Retinal pigment epithelial cell (primary cell): ENCODE results near the gene SHANK3.

Experiments
- DNase-seq: peaks from one replicate; pipeline ENCODE4 v3.0.0-alpha.2; 2010; ENCODE audit warnings: low read depth
- H3K4me3 ChIP-seq: 2 replicates; pipeline ENCODE4 v1.5.1; 2011; ENCODE audit warnings: mild to moderate bottlenecking, low read length, control low read depth, moderate library complexity
- CTCF ChIP-seq: conservative IDR thresholded peaks from 2 replicates; pipeline ENCODE4 v1.5.1; 2011; ENCODE audit warnings: low read depth, low read length, control low read depth, inconsistent platforms

SHANK3 gene

GRCh38 chr22:50694766-50695420 is 22.3 kb downstream of the SHANK3 start:
- TF ChIP-seq CTCF, result no peak
- H3K4me3 ChIP-seq, result no peak overlapping the region
- no peak for DNase-seq

- no peak for TF ChIP-seq CTCF
- DNase-seq, result no peak
- H3K4me3 ChIP-seq, result no peak overlapping the region
Measured at GRCh38 chr22:50695421-50696250, 23.0 kb downstream of the SHANK3 start.

GRCh38 chr22:50696251-50696798 is 23.7 kb downstream of the SHANK3 start:
- TF ChIP-seq CTCF, result no peak
- no peak overlapping the region for H3K4me3 ChIP-seq
- DNase-seq, result no peak

- DNase-seq, result no peak
- peak; percentile 72 for TF ChIP-seq CTCF
- peak overlapping the region; percentile 29 for H3K4me3 ChIP-seq
Measured at GRCh38 chr22:50696799-50697561, 24.4 kb downstream of the SHANK3 start.

GRCh38 chr22:50697667-50698506 is 25.3 kb downstream of the SHANK3 start:
- no peak for DNase-seq
- TF ChIP-seq CTCF, result no peak

GRCh38 chr22:50698546-50698945 is 25.9 kb downstream of the SHANK3 start:
- no peak for TF ChIP-seq CTCF
- no peak for DNase-seq
- no peak overlapping the region for H3K4me3 ChIP-seq

More at GRCh38 chr22:50697667-50698506, 25.3 kb downstream of the SHANK3 start:
- H3K4me3 ChIP-seq, result peak overlapping the region; percentile 37
